Tibial nerve (tissue), 4 donors: ENCODE measurements around the gene AMOTL1. TPM values are rescaled to one million over a fixed set of nuclear protein-coding genes. Genes with fewer than 3 reads are reported as not detected.

Experiments used
- DNase-seq, 2 donors: peaks; one replicate each; pipeline ENCODE4 v3.0.0-alpha.2; 2019; ENCODE audit warnings: low spot score in 2 of 2
- H3K27ac ChIP-seq, 4 donors: fragments of 200-600 bp; sonication (generic) in 3 of 4; one replicate each; pipeline ENCODE4 v1.5.1; 2017 to 2019; ENCODE audit warnings: mild to moderate bottlenecking in 1 of 4
- H3K27me3 ChIP-seq, 2 donors: fragments of 200-600 bp; sonication (generic) in 1 of 2; one replicate each; pipeline versions ENCODE4 v1.5.1 to v1.6.0; 2017 to 2019
- H3K36me3 ChIP-seq, 3 donors: fragments of 200-600 bp; sonication (generic); one replicate each; pipeline ENCODE4 v1.5.1; 2018 to 2019
- H3K4me1 ChIP-seq, 4 donors: fragments of 200-600 bp; sonication (generic) in 3 of 4; one replicate each; pipeline ENCODE4 v1.5.1; 2017 to 2019
- H3K4me3 ChIP-seq, 4 donors: fragments of 200-600 bp; sonication (generic) in 3 of 4; one replicate each; pipeline ENCODE4 v1.5.1; 2017 to 2019; ENCODE audit warnings: mild to moderate bottlenecking in 1 of 4, moderate library complexity in 1 of 4
- H3K9me3 ChIP-seq, 4 donors: fragments of 200-600 bp; sonication (generic) in 3 of 4; one replicate each; pipeline ENCODE4 v1.5.1; 2017 to 2019
- EP300 ChIP-seq, 2 donors: sonication (generic); formaldehyde crosslinking; IDR thresholded peaks; one replicate each; pipeline ENCODE4 v1.6.1; 2017; ENCODE audit warnings: antibody characterized with exemption in 2 of 2, mild to moderate bottlenecking in 1 of 2
- POLR2A ChIP-seq, 2 donors: fragments of 450-650 bp; IDR thresholded peaks; one replicate each; pipeline ENCODE4 v1.6.1; 2017; ENCODE audit warnings: antibody characterized with exemption in 2 of 2, mild to moderate bottlenecking in 2 of 2, moderate library complexity in 2 of 2
- WGBS, 2 donors: methylation state at CpG; one replicate each; pipeline ENCODE4 v1.1.5; 2018; 5-methylcytosine and 5-hydroxymethylcytosine counted together
- total RNA-seq, 4 donors: library from RNA; depleted of rRNA; stranded (reverse); fragments of >200 nt; gene quantifications; one replicate each; pipeline ENCODE4 v1.1.0, GENCODE V29; 2016
- TF ChIP-seq, protein P1 (sequence below), 5 experiments: fragments of 200-600 bp in 3 of 5; fragments of 450-650 bp in 2 of 5; sonication (generic) in 3 of 5; IDR thresholded peaks; one replicate each; pipeline ENCODE4 v1.5.1; 2016 to 2019; ENCODE audit warnings: antibody characterized with exemption in 5 of 5, mild to moderate bottlenecking in 3 of 5, moderate library complexity in 2 of 5

AMOTL1 gene
- total RNA-seq, 4 donors from 2014 or later, result 46.5 to 58.0 (median 51.9) TPM

GRCh38 chr11:94870422-94870821, 102.3 kb downstream of the AMOTL1 start:
- 85 to 93% methylated on average over 5 of the region's 5 CpGs for WGBS, 2 donors
- Histone ChIP-seq H3K4me1 (peaks cover 0 to 23% (median 0%) of the 10 kb centered on the region in 4 donors), H3K27me3 (no peaks in the 10 kb centered on the region), H3K4me3 (no peak overlapping the region), H3K9me3 (no peaks in the 10 kb centered on the region), H3K36me3 (peaks cover 0 to 84% (median 5%) of the 10 kb centered on the region in 3 donors), H3K27ac (no peak overlapping the region)
- no peak for DNase-seq
- TF ChIP-seq POLR2A (IDR thresholded peaks at IDR 0.05), result no peak
- no peak for TF ChIP-seq EP300 (IDR thresholded peaks at IDR 0.05)
- TF ChIP-seq, protein P1, sequence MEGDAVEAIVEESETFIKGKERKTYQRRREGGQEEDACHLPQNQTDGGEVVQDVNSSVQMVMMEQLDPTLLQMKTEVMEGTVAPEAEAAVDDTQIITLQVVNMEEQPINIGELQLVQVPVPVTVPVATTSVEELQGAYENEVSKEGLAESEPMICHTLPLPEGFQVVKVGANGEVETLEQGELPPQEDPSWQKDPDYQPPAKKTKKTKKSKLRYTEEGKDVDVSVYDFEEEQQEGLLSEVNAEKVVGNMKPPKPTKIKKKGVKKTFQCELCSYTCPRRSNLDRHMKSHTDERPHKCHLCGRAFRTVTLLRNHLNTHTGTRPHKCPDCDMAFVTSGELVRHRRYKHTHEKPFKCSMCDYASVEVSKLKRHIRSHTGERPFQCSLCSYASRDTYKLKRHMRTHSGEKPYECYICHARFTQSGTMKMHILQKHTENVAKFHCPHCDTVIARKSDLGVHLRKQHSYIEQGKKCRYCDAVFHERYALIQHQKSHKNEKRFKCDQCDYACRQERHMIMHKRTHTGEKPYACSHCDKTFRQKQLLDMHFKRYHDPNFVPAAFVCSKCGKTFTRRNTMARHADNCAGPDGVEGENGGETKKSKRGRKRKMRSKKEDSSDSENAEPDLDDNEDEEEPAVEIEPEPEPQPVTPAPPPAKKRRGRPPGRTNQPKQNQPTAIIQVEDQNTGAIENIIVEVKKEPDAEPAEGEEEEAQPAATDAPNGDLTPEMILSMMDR (IDR thresholded peaks at IDR 0.05), result no peak

DNA sequence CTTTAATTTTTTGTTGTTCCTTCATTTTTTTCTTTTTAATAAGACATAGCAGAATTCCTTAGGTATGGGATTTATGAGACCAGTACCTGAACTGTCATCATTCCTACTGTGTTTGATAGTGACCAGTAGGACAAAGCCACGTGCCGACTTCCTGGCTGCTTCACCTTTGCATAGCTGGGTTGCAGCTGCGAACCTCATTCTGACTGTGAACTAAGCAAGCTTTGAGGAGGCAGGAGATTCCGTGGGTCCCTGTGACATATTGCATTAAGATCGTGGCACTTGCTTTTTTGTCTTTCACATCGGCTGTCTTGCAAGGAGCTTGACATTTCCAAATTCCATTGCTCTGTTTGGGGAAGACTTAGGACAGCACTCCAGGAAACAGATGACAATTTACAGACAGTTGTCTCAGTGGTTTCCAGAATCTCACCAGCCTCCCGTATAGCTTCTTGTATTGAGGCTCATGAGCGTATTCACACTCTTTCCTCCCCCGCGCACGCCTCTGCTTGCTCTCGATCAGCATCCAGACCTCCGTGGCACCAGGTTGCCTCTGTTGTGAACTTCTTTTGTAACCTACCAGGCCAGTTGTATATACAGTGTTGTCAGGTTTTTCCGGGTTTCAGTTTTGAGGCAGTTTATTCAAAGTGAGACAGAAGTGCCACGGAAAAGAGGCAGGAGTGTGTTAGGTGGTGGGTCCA, 103.5 kb downstream of the AMOTL1 start:
- no peak for DNase-seq
- Histone ChIP-seq H3K27ac (no peak overlapping the region), H3K4me3 (no peak overlapping the region), H3K4me1 (peaks cover 0 to 31% (median 6%) of the 10 kb centered on the region in 4 donors), H3K9me3 (no peaks in the 10 kb centered on the region), H3K36me3 (peaks cover 0 to 72% (median 5%) of the 10 kb centered on the region in 3 donors), H3K27me3 (no peaks in the 10 kb centered on the region)
- TF ChIP-seq POLR2A (IDR thresholded peaks at IDR 0.05), result no peak
- TF ChIP-seq, protein P1 (IDR thresholded peaks at IDR 0.05), result no peak
- WGBS, 2 donors, result 85 to 91% methylated on average over 15 of the region's 15 CpGs

DNA sequence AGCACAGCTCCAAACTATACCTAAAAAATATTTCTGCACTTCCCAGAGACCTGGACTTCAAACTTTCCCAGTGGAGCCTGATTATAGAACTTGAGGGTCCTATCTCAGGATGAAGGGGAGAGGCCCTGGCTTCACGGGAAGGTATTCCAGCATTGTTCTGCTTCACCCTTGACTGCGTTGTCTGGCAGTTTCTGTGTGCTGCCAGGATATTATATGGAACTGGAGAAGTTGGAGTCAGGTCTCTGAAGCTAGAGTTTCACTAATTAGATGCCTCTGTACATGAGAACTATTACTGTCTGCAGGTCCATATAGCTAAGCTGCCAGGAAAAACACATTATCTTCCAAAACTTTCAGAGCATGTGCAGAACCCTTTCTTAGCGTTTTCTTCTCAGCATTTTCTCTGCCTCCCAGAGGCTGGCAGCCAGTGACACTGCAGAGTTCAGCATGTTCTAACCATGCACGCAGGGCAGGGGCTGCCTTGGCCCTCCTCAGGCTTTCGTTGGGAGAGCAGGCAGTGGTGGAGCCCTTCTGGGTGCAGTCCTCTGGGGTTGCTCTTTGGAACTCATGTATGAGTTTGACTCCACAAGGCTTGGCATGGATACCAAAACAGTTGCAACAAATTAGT, 105.9 kb downstream of the AMOTL1 start:
- H3K4me1 ChIP-seq, result peaks cover 0 to 39% (median 13%) of the 10 kb centered on the region in 4 donors
- no peak for DNase-seq

GRCh38 chr11:94876222-94876621, 108.1 kb downstream of the AMOTL1 start:
- 76 to 83% methylated on average over 8 of the region's 8 CpGs for WGBS, 2 donors
- DNase-seq, result no peak
- no peaks in the 10 kb centered on the region for H3K9me3 ChIP-seq
- no peaks in the 10 kb centered on the region for H3K27me3 ChIP-seq
- peak overlapping the region; percentile 39 to 88 (median 73) for H3K27ac ChIP-seq
- H3K36me3 ChIP-seq, result peaks cover 0 to 59% (median 0%) of the 10 kb centered on the region in 3 donors
- TF ChIP-seq, protein P1 (IDR thresholded peaks at IDR 0.05), result no peak
- no peak for TF ChIP-seq POLR2A (IDR thresholded peaks at IDR 0.05)
- TF ChIP-seq EP300 (IDR thresholded peaks at IDR 0.05), result no peak
- peaks cover 0 to 39% (median 13%) of the 10 kb centered on the region in 4 donors for H3K4me1 ChIP-seq
- H3K4me3 ChIP-seq, result no peak overlapping the region

More for the DNA sequence above, 105.9 kb downstream of the AMOTL1 start:
- TF ChIP-seq, protein P1 (IDR thresholded peaks at IDR 0.05), result no peak
- TF ChIP-seq EP300 (IDR thresholded peaks at IDR 0.05) (peak in 1 of 2 donors; percentile 6), POLR2A (IDR thresholded peaks at IDR 0.05) (no peak)
- 41 to 48% methylated on average over 5 of the region's 5 CpGs for WGBS, 2 donors
- peaks cover 0 to 63% (median 0%) of the 10 kb centered on the region in 3 donors for H3K36me3 ChIP-seq
- no peak overlapping the region for H3K27ac ChIP-seq
- H3K9me3 ChIP-seq, result no peaks in the 10 kb centered on the region
- H3K27me3 ChIP-seq, result no peaks in the 10 kb centered on the region
- no peak overlapping the region for H3K4me3 ChIP-seq
